Uterus (tissue), 2 donors: ENCODE data around the gene SDK2.

Experiments used
- CTCF ChIP-seq, 4 experiments: fragments of 200-600 bp in 2 of 4; fragments of 450-650 bp in 2 of 4; sonication (generic) in 2 of 4; IDR thresholded peaks; one replicate each; pipeline ENCODE4 v1.5.1; 2016 to 2019; ENCODE audit warnings: antibody characterized with exemption in 4 of 4, mild to moderate bottlenecking in 2 of 4, moderate library complexity in 1 of 4
- POLR2A ChIP-seq, 2 donors: fragments of 450-650 bp; IDR thresholded peaks; one replicate each; pipeline ENCODE4 v1.6.1; 2016; ENCODE audit warnings: antibody characterized with exemption in 2 of 2, mild to moderate bottlenecking in 1 of 2, moderate library complexity in 1 of 2

GRCh38 chr17:73498886-73499554, 145.2 kb downstream of the SDK2 start:
- TF ChIP-seq POLR2A (IDR thresholded peaks at IDR 0.05) (no peak), CTCF (IDR thresholded peaks at IDR 0.05) (no peak)
